HepG2 (cell line): ENCODE data around the gene PXMP4. TPM values are rescaled to one million over a fixed set of nuclear protein-coding genes. Genes with fewer than 3 reads are reported as not detected.

Source experiments
- AGO1 ChIP-seq: fragments of 200-400 bp; formaldehyde crosslinking; IDR thresholded peaks from 2 replicates; pipeline ENCODE4 v1.6.1; 2017; ENCODE audit warnings: mild to moderate bottlenecking, low read depth, low read length, moderate library complexity; ENCODE audit not compliant: poor library complexity, severe bottlenecking
- ATRX ChIP-seq: sonication (generic); formaldehyde crosslinking; IDR thresholded peaks from 2 replicates; pipeline ENCODE4 v1.4.0; 2020; ENCODE audit warnings: missing genetic modification reagents, borderline replicate concordance
- BRD4 ChIP-seq: sonication (generic); formaldehyde crosslinking; IDR thresholded peaks from 2 replicates; pipeline ENCODE4 v1.4.0; 2020; ENCODE audit warnings: missing genetic modification reagents
- CCDC6 ChIP-seq: sonication (generic); formaldehyde crosslinking; IDR thresholded peaks from 2 replicates; pipeline ENCODE4 v1.8.1; 2022; ENCODE audit warnings: mild to moderate bottlenecking, missing genetic modification reagents, moderate library complexity
- ELF1 ChIP-seq: sonication (generic); formaldehyde crosslinking; IDR thresholded peaks from 2 replicates; pipeline ENCODE4 v1.4.0; 2020; ENCODE audit warnings: missing genetic modification reagents
- FOXO4 ChIP-seq: sonication (generic); formaldehyde crosslinking; conservative IDR thresholded peaks from 2 replicates; pipeline ENCODE4 v1.8.1; 2023; ENCODE audit warnings: missing genetic modification reagents
- HOXA3 ChIP-seq: sonication (generic); formaldehyde crosslinking; IDR thresholded peaks from 2 replicates; pipeline ENCODE4 v1.5.0; 2020; ENCODE audit warnings: missing genetic modification reagents
- KLF6 ChIP-seq: IDR thresholded peaks from 2 replicates; pipeline ENCODE4 v1.8.0; 2016; ENCODE audit warnings: missing biosample characterization, missing genetic modification reagents
- NCOR1 ChIP-seq: fragments of 200-600 bp; sonication (generic); IDR thresholded peaks from 2 replicates; pipeline ENCODE4 v1.7.0; 2017; ENCODE audit warnings: antibody characterized with exemption, low read length, borderline replicate concordance
- RFXANK ChIP-seq: IDR thresholded peaks from 2 replicates; pipeline ENCODE4 v1.6.1; 2016
- TMF1 ChIP-seq: sonication (generic); formaldehyde crosslinking; IDR thresholded peaks from 2 replicates; pipeline ENCODE4 v1.8.1; 2022; ENCODE audit warnings: low read depth, missing genetic modification reagents
- ZBTB38 ChIP-seq: sonication (generic); formaldehyde crosslinking; IDR thresholded peaks from 2 replicates; pipeline ENCODE4 v1.5.1; 2020; ENCODE audit warnings: mild to moderate bottlenecking, missing genetic modification reagents
- ZKSCAN1 ChIP-seq: fragments of 150-350 bp; IDR thresholded peaks from 2 replicates; pipeline ENCODE4 v1.6.1; 2014; ENCODE audit warnings: low read length
- ZNF318 ChIP-seq: sonication (generic); formaldehyde crosslinking; IDR thresholded peaks from 2 replicates; pipeline ENCODE4 v1.4.0; 2020; ENCODE audit warnings: mild to moderate bottlenecking, missing genetic modification reagents
- ZNF383 ChIP-seq: sonication (generic); formaldehyde crosslinking; IDR thresholded peaks from 2 replicates; pipeline ENCODE4 v1.4.0; 2020; ENCODE audit warnings: missing genetic modification reagents, mild to moderate bottlenecking, borderline replicate concordance
- ZNF484 ChIP-seq: sonication (generic); formaldehyde crosslinking; IDR thresholded peaks from 2 replicates; pipeline ENCODE4 v1.5.1; 2020; ENCODE audit warnings: mild to moderate bottlenecking, low read depth, missing genetic modification reagents, borderline replicate concordance
- ZNF672 ChIP-seq: sonication (generic); formaldehyde crosslinking; IDR thresholded peaks from 2 replicates; pipeline ENCODE4 v1.8.1; 2022; ENCODE audit warnings: missing genetic modification reagents
- polyA plus RNA-seq, 8 experiments: library from polyadenylated mRNA; depleted of rRNA in 3 of 8; stranded (reverse) in 7 of 8; unstranded in 1 of 8; fragments of >200 nt; fragmentation: Illumina TruSeq in 4 of 8; extraction: Trizol in 4 of 8; gene quantifications; 2 replicates each; pipeline versions ENCODE4 v1.2.1 to v1.2.3, GENCODE V29; 2011 to 2016; ENCODE audit warnings: low read depth in 4 of 8, missing spikeins in 1 of 8, mixed read lengths in 1 of 8; ENCODE audit not compliant: insufficient read depth in 1 of 8
- total RNA-seq, 5 experiments: library from RNA; depleted of rRNA; stranded (reverse); fragments of >200 nt; fragmentation: Illumina TruSeq; extraction: Trizol; gene quantifications; 2 replicates each; pipeline ENCODE4 v1.2.3, GENCODE V29; 2016; ENCODE audit warnings: low read depth in 1 of 5
- TF ChIP-seq, protein P1 (sequence below): sonication (generic); formaldehyde crosslinking; IDR thresholded peaks from 2 replicates; pipeline ENCODE4 v1.5.1; 2020; ENCODE audit warnings: missing genetic modification reagents, mild to moderate bottlenecking, borderline replicate concordance
- TF ChIP-seq, protein P2 (sequence below): IDR thresholded peaks from 2 replicates; pipeline ENCODE4 v1.6.1; 2016; ENCODE audit warnings: low read depth, control low read depth

The PXMP4 gene
- total and polyA plus RNA-seq, 2 of the 13 experiments (the other 11 are each of a cell fraction or from before 2014, with no cell fraction given): not detected

- no peak for TF ChIP-seq ZNF484 (CRISPR knock-in tag)
- no peak for TF ChIP-seq ZNF383 (CRISPR knock-in tag)
- TF ChIP-seq, protein P1, sequence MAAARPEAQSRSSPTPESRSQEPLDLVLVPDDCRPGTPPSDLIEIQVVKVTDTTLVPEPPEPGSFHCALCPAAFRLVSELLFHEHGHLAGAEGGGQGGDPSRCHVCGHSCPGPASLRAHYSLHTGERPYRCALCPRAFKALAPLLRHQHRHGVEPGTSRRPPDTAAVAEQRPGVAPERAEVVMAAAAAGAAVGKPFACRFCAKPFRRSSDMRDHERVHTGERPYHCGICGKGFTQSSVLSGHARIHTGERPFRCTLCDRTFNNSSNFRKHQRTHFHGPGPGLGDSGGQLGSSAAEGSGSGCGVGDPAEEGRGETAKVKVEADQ (CRISPR knock-in tag): no peak
- TF ChIP-seq CCDC6 (CRISPR knock-in tag): no peak
- no peak for TF ChIP-seq ZNF672 (CRISPR knock-in tag)
- TF ChIP-seq RFXANK (CRISPR knock-in tag): no peak
- no peak for TF ChIP-seq ELF1
- no peak for TF ChIP-seq KLF6
- no peak for TF ChIP-seq NCOR1
- TF ChIP-seq, protein P2, sequence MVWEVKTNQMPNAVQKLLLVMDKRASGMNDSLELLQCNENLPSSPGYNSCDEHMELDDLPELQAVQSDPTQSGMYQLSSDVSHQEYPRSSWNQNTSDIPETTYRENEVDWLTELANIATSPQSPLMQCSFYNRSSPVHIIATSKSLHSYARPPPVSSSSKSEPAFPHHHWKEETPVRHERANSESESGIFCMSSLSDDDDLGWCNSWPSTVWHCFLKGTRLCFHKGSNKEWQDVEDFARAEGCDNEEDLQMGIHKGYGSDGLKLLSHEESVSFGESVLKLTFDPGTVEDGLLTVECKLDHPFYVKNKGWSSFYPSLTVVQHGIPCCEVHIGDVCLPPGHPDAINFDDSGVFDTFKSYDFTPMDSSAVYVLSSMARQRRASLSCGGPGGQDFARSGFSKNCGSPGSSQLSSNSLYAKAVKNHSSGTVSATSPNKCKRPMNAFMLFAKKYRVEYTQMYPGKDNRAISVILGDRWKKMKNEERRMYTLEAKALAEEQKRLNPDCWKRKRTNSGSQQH (CRISPR knock-in tag): no peak
- no peak for TF ChIP-seq FOXO4 (CRISPR knock-in tag)
- TF ChIP-seq ZNF318 (CRISPR knock-in tag): no peak
- no peak for TF ChIP-seq AGO1
- TF ChIP-seq TMF1 (CRISPR knock-in tag): no peak
- peak; percentile 94 for TF ChIP-seq ZKSCAN1
- TF ChIP-seq ATRX (CRISPR knock-in tag): no peak
- no peak for TF ChIP-seq BRD4 (CRISPR knock-in tag)
- TF ChIP-seq HOXA3 (CRISPR knock-in tag): no peak; the same call in 1 of the 2 replicates
- TF ChIP-seq ZBTB38 (CRISPR knock-in tag): no peak
Observed at GRCh38 chr20:33710681-33711445, 9.2 kb downstream of the PXMP4 start (continued).
